GM19328 (cell line): ENCODE data around the gene AGRP.
A peak's percentile ranks its signal among the peaks of the same experiment; 100 is the strongest.
"Not testable (repeated sequence)": the region's sequence is repeated elsewhere in the genome, so short reads cannot be mapped to it uniquely, and the experiment has no call there.

Source experiments
- ATAC-seq: cut with Tn5 transposase; IDR thresholded peaks from one replicate; pipeline ENCODE4 v1.9.1; 2021; ENCODE audit warnings: mild to moderate bottlenecking, moderate library complexity; ENCODE audit not compliant: unreplicated experiment

Gene AGRP, protein sequence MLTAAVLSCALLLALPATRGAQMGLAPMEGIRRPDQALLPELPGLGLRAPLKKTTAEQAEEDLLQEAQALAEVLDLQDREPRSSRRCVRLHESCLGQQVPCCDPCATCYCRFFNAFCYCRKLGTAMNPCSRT

DNA sequence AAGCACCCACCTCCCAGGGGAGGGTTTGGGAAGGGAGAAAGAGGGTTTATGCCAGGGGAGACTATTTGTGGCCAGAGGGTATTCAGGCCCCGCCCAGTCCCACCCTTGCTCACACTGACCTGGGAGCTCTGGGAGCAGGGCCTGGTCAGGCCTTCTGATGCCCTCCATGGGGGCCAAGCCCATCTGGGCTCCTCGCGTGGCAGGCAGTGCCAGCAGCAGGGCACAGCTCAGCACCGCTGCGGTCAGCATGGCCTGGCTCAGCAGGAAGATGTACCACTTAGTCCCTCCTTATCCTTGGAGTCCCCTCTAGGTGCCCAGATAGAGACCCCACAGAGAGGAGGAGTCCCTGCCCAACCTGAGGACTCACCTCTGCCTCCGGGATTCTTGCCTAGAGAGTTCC is at the start of gene AGRP:
TSS of gene AGRP (minus strand) at position 398 of the 400 bp plus-strand sequence. CDS start at position 249, 149 bp downstream.
- no peak for ATAC-seq

DNA sequence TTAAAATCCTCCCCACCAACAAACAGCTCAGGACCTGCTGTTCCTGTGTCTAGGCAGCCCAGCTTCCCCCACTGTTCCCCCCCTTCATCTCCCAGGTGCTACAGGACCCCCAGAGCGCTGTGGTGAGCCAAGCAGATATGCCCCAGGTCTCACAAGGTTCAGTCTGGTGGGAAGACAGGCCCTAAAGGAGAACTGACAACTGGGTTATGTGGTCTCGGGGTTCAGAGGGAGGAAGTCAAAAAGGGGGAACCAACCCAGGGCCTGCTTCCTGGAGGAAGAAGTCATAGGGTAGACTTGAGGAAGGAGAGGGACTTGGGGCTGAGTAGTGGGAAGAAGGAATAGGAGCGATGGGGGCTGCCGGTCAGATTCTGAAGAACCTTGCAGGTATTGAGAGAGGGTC is 47.9 kb upstream of the AGRP start:
- no peak for ATAC-seq

DNA sequence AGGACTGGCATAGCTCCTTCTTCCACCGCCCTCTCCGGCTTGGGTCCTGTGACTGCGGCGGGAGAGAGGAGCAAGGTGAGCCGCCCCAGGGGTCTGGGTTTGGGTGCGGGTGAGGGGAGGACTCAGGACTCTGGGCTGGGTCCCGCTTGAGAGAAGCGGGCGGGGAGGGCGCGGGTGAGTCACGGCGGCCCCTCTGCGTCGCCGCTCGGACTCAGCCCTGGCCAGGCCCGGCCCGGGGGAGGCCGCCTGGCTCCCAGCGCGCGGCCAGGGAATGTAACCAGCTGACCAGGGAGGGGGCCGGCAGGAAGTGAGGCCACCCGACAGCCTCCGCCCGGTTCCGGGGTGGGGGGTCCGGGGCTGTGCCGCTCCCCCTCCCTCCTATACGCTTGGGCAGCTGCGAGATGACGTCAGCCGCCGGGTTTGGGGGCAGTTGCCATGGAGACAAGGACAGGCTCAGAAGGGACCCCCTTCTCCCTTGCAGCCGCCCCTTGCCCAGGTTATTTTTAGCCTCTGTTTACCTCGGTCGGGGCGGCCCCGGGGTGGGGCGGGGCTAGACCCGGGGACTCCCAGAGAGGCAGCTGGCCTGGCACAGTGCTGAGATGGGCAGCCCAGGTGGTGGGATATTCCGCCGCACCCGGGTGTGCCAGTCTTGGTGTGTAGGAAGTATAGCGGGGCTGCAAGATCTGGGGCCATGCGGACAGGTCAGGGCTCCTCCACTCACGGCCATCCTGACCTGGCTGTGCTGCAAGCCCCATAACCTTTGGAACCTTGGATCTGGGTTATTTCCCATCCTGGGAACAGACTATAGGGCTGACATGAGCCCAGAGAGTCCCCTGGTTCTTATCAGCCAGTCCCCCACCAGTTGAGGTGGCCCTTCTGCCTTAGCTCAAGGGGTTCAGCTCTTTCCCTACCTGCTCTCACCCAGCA is 46.9 kb upstream of the AGRP start:
- ATAC-seq, result no peak

DNA sequence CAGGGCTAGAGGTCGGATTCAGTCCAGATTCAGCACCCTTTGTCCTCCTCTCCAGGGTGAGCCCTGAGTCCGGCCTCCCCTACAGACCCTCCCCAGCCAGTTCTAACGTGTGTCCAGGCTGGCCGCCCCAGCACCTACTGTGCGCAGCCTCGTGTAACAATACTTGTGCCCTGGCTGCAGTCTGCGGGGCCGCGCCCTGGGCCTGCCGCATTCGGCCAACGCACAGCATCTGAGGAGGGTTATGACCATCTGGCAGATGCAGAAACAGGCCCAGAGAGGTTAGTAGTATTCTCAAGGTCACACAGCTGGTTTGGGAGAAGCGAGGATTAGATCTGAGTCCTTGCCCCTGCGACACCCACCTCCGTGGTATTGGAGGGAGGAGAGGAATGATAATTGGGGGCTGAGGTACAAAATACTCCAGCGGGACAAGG is 46.2 kb upstream of the AGRP start:
- no peak for ATAC-seq

DNA sequence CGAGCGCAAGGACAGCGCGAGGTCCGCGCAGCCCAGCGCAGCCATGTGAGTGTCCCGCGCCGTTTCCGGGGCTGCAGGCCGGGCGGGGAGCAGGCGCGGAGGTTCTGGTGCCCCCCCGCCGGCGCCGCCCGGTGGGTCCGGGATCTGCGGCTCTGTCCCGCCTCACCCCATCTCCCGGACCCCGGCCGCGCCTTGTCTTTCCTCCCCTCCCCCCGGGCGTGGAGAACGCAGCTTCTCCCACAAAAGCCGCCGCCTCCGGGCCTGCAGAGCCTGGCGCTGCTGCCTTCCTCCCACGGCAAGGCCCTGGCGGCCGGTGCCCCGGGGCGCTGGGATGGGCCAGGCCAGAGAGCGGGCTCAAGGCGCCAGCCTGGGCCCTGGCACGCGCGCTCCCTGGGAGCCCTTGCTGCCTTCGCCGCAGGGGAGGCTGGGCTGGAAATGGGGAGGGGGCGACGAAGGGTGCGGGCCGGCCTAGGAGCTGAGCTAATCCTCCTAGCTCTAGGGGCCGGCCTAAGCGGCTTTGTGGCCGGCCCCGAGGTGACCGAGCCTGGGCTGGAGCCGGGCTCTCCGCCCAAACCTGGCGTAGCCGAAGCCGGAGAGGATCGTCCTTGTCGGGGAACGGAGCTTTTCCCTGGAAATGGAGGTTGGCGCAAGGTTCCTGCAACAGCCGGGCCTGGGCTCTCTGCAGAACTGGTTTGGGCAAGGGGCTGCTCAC is 45.7 kb upstream of the AGRP start:
- no peak for ATAC-seq

DNA sequence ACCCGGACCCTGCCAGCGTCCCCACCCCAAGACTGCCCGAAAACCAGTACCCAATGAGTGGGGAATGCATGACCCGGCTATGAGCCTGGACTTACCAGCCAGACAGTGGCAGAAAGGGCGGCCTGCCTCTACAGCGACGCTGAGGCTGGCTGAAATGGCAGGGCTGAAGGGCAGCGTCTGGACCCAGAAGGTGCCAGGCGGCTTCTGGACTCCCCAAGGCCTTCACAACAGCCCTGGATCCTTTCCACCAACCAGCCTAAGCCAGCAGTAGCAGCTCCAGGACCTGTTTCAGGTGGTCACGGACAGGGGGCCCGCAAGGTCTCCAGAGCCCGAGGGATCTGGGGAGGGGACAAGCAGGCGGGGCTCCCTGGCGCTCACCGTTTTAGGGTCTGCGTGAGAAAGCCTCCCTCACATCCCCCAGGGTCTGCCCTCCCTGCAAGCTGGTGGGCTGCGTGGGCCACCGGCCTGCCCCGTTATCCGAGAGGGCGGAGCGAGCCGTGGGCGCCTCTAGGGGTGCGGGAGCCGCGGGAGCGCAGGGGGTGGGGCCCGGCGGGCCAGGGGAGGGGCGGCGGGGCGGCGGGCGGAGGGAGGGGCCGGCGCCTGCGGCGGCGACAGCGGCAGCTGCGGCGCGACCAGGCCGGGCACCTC is 45.0 kb upstream of the AGRP start, which contains the start of gene RIPOR1:
TSS of gene RIPOR1 (plus strand) at position 608 of the 648 bp plus-strand sequence. CDS start 9,618 bp downstream, outside the sequence.
- ATAC-seq, result no peak

DNA sequence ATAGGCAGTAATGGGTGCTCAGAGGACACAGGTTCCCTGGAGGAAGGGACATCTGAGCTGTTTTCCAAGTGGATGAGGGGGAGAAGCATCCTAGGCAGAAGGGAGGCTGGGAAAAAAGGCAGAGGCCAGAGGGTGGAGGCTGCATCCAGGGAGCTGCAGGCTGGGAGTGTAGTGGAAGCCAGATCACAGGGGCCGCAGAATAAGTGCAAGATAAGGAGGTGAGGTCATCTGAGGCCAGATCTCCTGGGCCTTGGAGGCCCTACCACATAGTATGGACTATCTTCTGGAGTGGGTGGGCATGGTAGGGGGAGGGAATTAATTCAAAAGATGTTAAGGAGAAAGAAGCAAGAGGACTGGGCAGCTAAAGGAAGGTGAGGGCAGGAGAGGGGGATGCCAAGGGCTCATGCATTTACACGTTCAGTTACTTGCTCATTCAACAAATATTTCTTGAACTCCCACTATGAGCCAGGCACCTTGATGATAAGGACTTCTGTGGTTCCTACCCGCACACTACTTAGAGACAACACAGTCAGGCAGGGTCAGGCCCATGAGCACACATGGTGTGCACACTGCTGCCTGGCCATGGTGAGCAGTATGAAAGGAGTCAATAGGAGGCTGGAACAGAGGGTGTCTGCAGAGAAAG is 42.9 kb upstream of the AGRP start:
- ATAC-seq, result no peak

DNA sequence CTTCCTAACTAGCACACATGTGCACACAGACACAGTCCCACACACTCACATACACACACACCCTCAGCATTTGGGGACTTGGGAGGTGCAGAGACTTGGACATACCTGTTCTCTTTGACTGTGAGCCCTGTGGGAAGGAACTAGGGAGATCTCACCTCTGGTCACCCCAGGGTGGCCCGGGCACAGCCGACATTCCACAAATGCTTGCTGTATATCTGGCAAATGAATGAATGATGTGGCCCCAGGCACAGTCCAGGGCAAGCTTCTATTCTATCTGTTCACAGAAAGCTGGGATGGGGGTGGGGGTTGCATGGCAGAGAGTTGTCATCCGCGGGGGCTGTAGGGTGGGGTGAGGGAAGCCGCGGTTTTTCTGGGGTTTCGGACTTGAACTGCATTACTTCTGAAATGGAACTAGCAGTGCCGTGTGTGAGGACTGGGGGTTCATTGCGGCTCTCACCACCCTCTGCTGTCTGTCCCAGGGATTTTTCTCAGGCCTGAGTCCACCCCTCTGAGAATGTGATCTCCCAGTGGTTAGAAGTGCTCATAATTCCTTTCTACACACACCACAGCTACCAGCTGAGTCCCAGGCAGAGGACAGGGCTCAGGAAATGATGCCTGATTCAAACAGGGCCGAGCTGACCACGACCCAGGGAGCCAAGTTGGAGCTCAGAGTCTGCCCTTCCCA is 42.0 kb upstream of the AGRP start:
- ATAC-seq, result no peak

DNA sequence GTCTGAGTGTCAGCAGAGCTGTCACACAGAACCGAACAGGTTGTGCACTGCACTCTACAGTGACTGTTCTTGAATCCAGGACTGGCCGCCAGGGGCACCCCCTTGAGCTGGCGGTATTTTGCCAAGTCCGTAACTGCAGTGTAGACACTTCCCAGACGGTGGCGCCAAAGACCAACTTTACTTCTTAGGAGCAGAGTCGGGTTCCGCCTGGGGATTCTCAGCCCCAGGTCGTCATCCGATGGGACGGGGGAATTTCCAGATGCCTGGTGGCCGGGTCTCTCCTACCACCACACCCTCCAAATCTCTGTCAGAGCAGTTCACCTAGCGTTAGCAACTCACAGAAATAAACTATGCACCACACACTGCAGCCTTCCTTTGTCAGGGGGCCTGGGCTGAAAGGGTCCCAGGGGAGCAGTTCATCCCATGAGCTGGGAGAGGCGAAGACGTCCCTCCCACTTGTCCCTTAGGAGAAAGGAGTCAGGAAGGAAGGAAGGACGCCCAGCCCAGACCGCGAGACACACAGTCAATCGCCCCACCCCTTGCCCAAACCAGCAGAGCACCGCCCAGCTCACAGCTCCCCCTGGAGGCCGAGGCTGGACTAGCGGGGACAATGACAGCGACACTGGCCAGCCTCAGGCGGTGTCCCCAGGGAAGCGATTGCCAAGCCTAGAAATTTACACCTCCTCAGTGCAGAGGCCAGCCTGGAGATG is 37.9 kb upstream of the AGRP start:
- peak; percentile 57 for ATAC-seq

DNA sequence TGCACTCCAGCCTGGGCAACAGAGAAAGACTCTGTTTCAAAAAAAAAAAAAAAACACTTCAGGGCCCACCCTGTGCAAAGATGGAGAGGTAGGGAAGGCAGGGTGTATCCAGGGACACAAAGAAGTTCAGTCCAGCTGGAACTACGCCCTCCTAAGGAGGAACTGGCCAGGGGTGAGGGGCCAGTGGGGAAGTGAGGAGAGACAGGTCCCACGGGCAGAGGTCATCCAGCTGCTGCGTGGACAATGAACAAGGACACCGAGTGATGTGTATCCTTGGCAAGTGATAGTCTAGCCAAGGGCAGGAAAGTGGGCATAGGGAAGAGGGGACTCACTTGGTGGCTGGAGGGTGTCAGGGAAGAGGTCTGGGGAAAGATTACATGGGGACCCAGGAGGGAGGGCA is 35.9 kb upstream of the AGRP start:
- no peak for ATAC-seq

DNA sequence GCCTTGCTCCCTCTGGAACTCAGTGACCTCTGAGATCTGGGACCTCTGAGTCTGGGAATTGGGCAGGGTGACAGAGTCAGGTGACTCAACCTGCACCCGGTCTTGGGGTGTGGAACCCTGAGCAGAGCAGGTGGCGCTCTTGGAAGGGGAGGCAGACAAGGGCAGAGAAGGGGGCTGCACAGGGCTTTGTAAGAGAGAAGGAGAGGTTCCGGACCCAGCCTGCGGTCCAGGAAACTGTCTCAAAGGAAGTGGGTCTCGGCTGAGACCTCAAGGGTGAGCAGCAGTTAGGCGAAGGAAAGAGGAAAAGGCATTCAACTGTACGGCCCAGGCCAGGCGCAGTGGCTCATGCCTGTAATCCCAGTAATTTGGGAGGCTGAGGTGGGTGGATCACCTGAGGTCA is 35.3 kb upstream of the AGRP start:
- ATAC-seq, result no peak

DNA sequence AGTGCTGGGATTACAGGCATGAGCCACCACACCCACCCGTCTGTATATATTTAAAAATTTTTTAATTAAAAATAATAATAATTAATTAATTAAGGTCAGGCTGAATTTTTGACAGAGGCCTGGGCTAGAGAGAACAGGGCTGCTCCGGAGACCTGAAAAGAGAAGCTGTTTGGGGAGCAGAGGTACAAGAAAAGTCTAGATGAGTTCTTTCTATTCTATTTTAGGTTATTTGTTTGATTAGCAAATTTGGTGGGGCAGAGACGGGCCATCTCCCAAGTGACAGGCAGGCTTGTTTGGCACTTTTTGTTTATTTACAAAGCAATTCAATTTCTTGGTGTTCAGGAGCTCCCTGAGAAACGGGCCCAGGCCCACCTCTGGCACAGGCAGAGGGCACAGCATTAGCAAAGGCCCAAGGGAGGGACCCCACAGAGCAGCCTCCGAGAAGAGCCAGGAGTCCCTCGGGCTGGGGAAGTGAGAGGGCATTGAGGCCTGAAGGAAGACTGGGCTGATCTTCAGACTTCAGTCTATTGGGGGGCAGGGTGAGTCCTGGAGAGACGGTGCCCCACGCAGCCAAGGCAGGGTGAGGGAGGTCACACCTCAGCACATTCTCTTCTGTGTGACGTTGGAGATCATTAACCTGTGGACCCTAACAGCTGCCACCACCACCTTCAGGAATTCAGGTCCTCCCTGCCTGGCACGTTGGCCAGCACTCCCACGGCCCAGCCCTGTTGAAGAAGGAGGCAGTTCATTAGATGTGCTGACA is 34.5 kb upstream of the AGRP start:
- ATAC-seq, result no peak

DNA sequence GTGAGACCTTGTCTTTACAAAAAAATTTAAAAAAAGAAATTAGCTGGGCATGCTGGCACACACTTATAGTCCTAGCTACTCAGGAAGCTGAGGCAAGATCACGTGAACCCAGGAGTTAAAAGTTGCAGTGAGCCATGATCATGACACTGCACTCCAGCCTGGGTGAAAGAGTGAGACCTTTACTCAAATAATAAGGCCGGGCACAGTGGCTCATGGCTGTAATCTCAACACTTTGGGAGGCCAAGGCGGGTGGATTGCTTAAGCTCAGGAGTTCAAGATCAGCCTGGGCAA is 33.8 kb upstream of the AGRP start:
- ATAC-seq, result no peak

DNA sequence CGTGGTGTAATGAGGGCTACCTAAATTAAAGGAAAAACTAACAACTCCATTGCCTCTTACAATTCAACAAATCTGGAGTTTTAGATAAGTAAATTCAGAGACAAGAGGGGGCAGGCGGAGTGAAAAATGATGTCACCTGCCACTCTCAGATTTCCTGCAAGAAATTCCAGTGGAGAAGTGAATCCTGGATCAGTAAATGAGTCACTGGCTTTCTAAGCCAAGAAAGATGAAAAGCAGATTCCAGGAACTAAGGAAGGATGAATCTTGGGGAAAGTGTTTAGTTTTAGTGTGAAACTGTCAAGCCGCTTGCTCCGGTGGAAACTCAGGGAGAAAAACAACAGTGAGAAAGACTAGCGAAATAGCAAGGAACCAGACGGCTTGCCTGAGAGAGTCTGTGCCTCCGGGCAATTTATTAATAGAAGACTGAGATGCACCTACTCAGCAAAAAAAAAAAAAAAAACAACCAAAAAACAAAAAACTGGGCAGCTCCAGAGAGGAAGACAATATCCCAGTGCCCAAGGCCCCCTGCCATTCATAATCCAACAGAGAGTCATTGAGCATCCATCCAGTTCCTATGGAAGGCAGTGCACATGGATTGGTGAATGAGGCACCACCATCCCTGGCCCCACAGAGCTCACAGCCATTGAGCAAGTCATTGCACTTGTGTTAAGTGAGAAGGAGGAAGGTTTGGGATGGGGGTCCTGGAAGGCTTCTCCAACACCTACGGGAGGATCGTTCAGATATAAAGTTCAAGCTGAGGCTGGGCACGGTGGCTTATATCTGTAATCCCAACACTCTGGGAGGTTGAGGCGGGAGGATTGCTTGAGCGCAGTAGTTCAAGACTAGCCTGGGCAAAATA is 33.2 kb upstream of the AGRP start:
- no peak for ATAC-seq

DNA sequence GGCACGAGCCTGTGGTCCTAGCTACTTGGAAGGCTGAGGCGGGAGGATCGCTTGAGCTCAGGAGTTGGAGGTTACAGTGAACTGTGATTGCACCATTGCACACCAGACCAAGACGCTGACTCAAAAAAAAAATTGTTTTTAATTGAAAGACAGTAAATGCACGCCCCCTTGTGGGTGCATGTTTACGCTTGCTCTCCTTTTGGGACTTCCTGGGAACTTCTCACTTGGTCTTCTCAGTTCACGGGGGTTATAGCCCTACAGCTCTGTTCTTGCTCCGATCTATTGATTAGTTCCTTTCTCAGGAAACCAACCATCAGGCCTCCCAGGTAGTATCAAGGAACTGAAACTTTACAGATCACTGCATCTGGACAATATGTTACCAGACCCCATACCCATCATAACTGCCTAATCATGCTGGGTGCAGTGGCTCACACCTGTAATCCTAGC is 31.1 kb upstream of the AGRP start:
- ATAC-seq, result no peak

DNA sequence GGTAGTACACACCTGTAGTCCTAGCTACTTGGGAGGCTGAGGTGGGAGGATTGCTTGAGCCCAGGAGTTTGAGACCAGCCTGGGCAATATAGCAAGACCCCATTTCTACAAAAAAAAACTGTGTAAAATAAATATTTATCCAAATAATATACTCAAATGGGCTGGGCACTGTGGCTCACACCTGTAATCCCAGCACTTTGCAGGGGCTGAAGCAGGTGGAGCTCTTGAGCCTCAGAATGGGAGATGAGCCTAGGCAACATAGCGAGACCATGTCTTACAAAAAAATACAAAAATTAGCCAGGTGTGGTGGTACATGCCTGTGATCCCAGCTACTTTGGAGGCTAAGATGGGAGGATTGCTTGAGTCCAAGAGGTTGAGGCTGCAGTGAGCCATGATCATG is 30.5 kb upstream of the AGRP start:
- ATAC-seq, result not testable (repeated sequence)

DNA sequence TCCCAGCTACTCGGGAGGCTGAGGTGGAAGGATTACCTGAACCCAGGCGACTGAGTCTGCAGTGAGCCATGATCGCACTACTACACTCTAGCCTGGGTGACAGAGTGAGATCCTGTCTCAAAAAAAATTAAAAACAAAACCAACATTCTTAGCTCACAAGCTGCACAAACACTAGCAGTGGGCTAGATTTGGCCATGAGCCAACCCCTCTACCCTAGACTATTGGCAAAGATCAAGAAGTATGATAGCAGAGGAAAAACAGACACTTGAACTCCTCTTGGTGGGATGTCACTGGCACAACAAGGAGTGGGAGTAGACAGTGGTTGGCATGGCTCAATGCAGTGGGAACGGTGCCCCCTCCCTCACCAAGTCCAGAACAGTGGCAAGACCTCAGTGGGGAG is 25.7 kb upstream of the AGRP start:
- no peak for ATAC-seq

DNA sequence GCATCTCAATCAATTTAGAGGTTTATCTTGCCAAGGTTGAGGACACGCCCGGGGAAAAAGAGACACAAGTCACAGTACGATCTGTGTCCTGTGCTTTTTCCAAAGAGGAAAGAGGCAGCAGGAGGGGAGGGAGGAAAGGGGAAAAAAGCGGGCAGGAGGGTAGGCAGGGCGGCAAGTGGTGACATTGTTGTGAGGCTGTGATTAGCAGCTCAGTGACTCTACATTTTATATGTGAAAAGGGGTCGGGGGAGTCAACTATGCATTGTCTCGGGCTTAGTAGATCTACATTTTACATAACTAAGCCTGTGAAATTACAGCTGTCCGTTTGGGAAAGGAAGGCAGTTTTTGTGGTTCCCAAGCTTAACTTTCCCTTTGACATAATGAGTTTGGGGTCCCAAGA is 23.1 kb upstream of the AGRP start:
- no peak for ATAC-seq
